ENCODE measurements around the gene GTF2H1.
A peak's percentile ranks its signal among the peaks of the same experiment; 100 is the strongest.

Gene GTF2H1

GRCh38 chr11:18321969-18322711 lies at the start of gene GTF2H1, which contains the start of gene HPS5:
Gene GTF2H1, plus strand, starts transcription at chr11:18322567. Its CDS starts 10,508 bp downstream, at chr11:18333075.
Gene HPS5, minus strand, starts transcription at chr11:18322140. Its CDS starts 4,282 bp downstream, at chr11:18317858.
- peak; percentile 96 for DNase-seq (ENCODE audit: low spot score)

- DNase-seq (ENCODE audit: low spot score): no peak
These were observed 44.6 kb upstream of the GTF2H1 start for GRCh38 chr11:18277565-18278271.

GRCh38 chr11:18280438-18281045 lies 41.8 kb upstream of the GTF2H1 start:
- DNase-seq (ENCODE audit: low spot score): no peak

GRCh38 chr11:18282626-18283025 lies 39.7 kb upstream of the GTF2H1 start:
- no peak for DNase-seq (ENCODE audit: low spot score)

- DNase-seq (ENCODE audit: low spot score): no peak
These were observed 36.5 kb upstream of the GTF2H1 start for GRCh38 chr11:18285841-18286240.

GRCh38 chr11:18288911-18289310 lies 33.5 kb upstream of the GTF2H1 start:
- DNase-seq (ENCODE audit: low spot score): no peak

GRCh38 chr11:18294862-18295261 lies 27.5 kb upstream of the GTF2H1 start:
- DNase-seq (ENCODE audit: low spot score): no peak

GRCh38 chr11:18295316-18295715 lies 27.1 kb upstream of the GTF2H1 start:
- DNase-seq (ENCODE audit: low spot score): no peak

- DNase-seq (ENCODE audit: low spot score): no peak
These were observed 22.6 kb upstream of the GTF2H1 start for GRCh38 chr11:18299721-18300120.

GRCh38 chr11:18304745-18305144 lies 17.6 kb upstream of the GTF2H1 start:
- no peak for DNase-seq (ENCODE audit: low spot score)

GRCh38 chr11:18307461-18308139 lies 14.8 kb upstream of the GTF2H1 start:
- no peak for DNase-seq (ENCODE audit: low spot score)

- no peak for DNase-seq (ENCODE audit: low spot score)
These were observed 14.1 kb upstream of the GTF2H1 start for GRCh38 chr11:18308242-18308641.

- no peak for DNase-seq (ENCODE audit: low spot score)
These were observed 12.7 kb upstream of the GTF2H1 start for GRCh38 chr11:18309691-18310090.

GRCh38 chr11:18310800-18311340 lies 11.5 kb upstream of the GTF2H1 start:
- no peak for DNase-seq (ENCODE audit: low spot score)

- no peak for DNase-seq (ENCODE audit: low spot score)
These were observed 10.4 kb upstream of the GTF2H1 start for GRCh38 chr11:18312012-18312411.

GRCh38 chr11:18312663-18313420 lies 9.5 kb upstream of the GTF2H1 start:
- no peak for DNase-seq (ENCODE audit: low spot score)

- DNase-seq (ENCODE audit: low spot score): no peak
These were observed 8.2 kb upstream of the GTF2H1 start for GRCh38 chr11:18313965-18314763.

- no peak for DNase-seq (ENCODE audit: low spot score)
These were observed 7.4 kb upstream of the GTF2H1 start for GRCh38 chr11:18314784-18315523.

- no peak for DNase-seq (ENCODE audit: low spot score)
These were observed 6.5 kb upstream of the GTF2H1 start for GRCh38 chr11:18315893-18316292.

- no peak for DNase-seq (ENCODE audit: low spot score)
These were observed 4.8 kb upstream of the GTF2H1 start for GRCh38 chr11:18317551-18317950.

All from CD4-positive, alpha-beta T cell treated with Interleukin-15 for 4 hours (primary cell).